Activated CD8-positive, alpha-beta memory T cell treated with anti-CD3 and anti-CD28 coated beads for 36 hours (primary cell): ENCODE measurements around the gene CYP4F8. TPM values are rescaled to one million over a fixed set of nuclear protein-coding genes. Genes with fewer than 3 reads are reported as not detected.

Experiments used
- CTCF ChIA-PET: fragments of 350-600 bp; sonication (Branson Sonifier 250); formaldehyde crosslinking; loops from one replicate; lab custom pipeline; 2021; ENCODE audit warnings: antibody characterized with exemption; lab: Charles Lee
- POLR2A ChIA-PET: fragments of 350-600 bp; sonication (Branson Sonifier 250); formaldehyde crosslinking; loops from one replicate; lab custom pipeline; 2021; ENCODE audit warnings: antibody characterized with exemption; lab: Charles Lee
- total RNA-seq, 2 experiments: library from RNA; stranded (reverse); gene quantifications; one replicate each; pipeline ENCODE4 v1.2.3, GENCODE V29; 2021

The CYP4F8 gene
- total RNA-seq, 2 experiments from 2014 or later = not detected

DNA sequence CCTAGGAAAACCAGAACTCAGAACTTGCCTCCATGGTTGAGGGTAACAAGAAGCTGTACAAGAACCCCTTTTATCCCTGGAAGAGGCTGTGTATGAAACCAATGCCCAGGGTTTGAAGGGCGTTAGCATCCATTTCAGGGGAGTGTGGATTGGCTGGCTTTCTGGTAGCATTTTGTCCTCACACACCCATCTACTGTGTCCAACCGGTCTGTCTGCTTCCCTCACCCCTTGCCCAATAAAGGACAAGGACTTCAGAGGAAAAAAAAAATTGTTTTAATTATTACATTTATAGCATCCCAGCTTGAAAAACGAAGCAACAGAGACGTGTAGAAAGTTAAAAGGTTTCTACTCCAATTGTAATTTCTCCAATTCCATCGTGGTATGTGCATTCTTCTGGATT, 2.7 kb upstream of the CYP4F8 start:
- POLR2A ChIA-PET = no interaction called here
- CTCF ChIA-PET = no interaction called here

DNA sequence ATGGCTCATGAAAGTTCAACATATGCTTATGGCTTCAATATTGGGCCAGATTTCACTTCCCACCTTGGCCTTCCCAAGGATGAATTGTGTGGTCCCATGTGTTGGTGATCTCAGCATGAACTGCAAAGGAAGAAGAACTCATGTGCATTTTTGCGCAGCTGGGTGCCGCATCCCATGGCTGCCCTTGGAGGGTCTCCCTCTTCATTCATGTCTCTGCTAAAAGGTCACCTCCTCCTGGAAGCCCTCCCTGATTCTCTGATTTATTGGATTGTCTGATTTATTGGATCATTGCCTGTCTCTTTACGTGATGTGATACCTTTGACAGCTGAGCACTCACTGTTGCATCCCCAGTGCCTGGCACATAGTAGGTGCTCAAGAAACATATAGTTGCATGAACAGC, 1.7 kb upstream of the CYP4F8 start:
- POLR2A ChIA-PET = no interaction called here
- CTCF ChIA-PET = no interaction called here

DNA sequence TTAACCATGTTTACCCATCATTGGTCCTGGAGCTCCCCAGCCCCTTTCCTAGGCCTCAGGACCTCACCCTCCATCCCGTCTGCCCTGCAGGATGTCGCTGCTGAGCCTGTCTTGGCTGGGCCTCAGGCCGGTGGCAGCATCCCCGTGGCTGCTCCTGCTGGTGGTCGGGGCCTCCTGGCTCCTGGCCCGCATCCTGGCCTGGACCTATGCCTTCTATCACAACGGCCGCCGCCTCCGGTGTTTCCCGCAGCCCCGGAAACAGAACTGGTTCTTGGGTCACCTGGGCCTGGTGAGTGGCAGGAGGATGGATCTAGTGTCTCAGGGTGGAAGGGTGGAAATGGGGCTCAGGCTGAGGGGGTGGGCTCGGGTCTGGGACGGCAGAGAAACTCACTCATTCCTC, 508 bp downstream of the CYP4F8 start:
- ChIA-PET CTCF (no interaction called here), POLR2A (no interaction called here)

GRCh38 chr19:15616183-15616582, 1.2 kb downstream of the CYP4F8 start:
- POLR2A ChIA-PET = no interaction called here

DNA sequence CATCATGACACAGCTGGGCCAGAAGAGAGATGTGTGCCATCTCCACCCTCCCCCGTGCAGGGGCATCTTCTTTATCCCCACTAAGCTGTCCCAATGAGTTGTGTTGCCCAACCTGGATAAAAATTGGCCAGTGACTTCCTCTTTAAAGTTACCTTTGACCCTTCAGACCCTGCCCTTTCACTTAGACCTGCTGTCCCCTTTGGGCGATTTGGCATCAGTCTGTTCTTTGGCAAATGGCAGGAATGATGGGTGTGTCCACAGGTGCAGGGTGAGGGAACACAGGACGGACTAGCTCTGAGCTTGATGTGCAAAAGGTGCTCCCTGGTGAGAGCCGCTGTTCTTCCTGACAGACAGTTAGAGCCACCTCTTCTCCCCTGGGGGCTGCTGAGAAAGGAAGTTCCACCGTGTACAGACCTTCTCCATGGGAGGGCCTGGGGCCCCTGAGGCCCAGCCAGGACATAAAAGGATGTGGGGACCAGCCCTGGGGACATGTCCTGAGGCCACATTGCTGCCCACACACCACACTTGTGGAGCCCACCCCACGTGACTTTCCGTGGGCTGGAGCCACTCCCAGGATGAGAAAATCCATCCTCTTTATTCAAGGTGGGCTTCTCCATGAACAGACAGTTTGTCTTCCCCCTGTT, 1.7 kb downstream of the CYP4F8 start:
- ChIA-PET CTCF (no interaction called here), POLR2A (no interaction called here)

More at GRCh38 chr19:15616183-15616582, 1.2 kb downstream of the CYP4F8 start:
- CTCF ChIA-PET = no interaction called here

GRCh38 chr19:15618321-15618720, 3.3 kb downstream of the CYP4F8 start:
- CTCF ChIA-PET = interaction anchor here (0.5 kb wide), 1 partner anchor 18 kb away, joined by 3 read pairs; no protein-coding TSS in a partner anchor

GRCh38 chr19:15621801-15622200, 6.8 kb downstream of the CYP4F8 start:
- POLR2A ChIA-PET = no interaction called here
- CTCF ChIA-PET = no interaction called here

More at GRCh38 chr19:15618321-15618720, 3.3 kb downstream of the CYP4F8 start:
- POLR2A ChIA-PET = no interaction called here

GRCh38 chr19:15622991-15623390, 8.0 kb downstream of the CYP4F8 start:
- POLR2A ChIA-PET = no interaction called here
- CTCF ChIA-PET = no interaction called here

DNA sequence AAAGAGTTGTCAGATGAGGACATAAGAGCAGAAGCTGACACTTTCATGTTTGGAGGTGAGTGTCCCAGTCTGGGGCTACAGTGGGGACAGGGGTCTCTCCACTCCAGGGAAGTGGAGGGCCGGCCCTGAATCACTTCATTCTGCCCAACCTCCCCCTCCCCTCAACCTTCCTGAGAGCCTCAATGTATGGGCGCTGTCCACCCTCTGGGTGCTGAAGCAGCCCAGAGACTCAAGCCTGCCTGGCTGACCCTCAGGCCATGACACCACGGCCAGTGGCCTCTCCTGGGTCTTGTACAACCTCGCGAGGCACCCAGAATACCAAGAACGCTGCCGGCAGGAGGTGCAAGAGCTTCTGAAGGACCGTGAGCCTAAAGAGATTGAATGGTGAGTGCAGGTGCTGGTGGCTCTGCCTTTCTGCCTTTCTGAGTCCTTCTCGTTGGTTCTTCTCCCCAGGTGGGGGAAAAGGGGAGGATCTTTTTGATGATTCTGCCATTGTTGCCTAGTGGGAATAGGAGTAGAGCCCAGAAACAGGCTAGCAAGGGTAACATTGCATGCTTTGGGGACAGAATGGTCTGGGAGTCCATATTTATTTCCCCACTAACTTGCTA, 8.8 kb downstream of the CYP4F8 start:
- ChIA-PET POLR2A (no interaction called here), CTCF (no interaction called here)

DNA sequence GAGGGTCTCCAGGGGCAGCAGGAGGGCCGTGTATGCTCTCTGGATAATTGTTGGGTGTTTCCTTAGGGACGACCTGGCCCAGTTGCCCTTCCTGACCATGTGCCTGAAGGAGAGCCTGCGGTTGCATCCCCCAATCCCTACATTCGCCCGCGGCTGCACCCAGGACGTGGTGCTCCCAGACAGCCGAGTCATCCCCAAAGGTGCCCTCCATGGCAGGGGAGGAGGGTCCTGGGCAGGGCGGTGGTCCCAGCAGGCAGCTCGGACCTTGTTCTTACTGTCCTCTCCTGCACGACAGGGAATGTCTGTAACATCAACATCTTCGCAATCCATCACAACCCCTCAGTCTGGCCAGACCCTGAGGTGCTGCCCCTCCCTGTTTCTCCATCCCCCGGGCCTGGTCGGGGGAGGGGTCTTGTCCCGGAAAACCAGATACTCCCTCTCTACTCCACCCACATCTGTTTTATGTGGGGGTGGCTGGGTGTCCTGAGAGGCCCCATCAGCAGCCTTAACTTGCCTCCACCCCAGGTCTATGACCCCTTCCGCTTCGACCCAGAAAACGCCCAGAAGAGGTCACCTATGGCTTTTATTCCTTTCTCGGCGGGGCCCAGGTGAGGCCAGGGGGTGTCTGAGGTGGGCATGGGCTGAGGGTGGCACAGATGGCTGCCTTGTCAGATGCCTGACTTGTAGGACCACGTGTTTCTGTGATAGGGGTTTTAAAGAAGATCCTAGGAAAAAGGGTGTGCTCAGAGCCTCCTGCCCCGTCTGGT, 13.4 kb downstream of the CYP4F8 start:
- ChIA-PET CTCF (no interaction called here), POLR2A (no interaction called here)

GRCh38 chr19:15629003-15629880, 14.2 kb downstream of the CYP4F8 start:
- ChIA-PET POLR2A (no interaction called here), CTCF (interaction anchor here (0.7 to 1.0 kb wide), 4 partner anchors 44 to 326 kb away, joined by 3 read pairs; no protein-coding TSS in a partner anchor)

- CTCF ChIA-PET = interaction anchor here (0.6 kb wide), 1 partner anchor 710 kb away, joined by 3 read pairs; no protein-coding TSS in a partner anchor
- POLR2A ChIA-PET = no interaction called here
Measured at GRCh38 chr19:15631817-15632216, 16.8 kb downstream of the CYP4F8 start.

GRCh38 chr19:15633082-15633835, 18.2 kb downstream of the CYP4F8 start:
- CTCF ChIA-PET = no interaction called here

DNA sequence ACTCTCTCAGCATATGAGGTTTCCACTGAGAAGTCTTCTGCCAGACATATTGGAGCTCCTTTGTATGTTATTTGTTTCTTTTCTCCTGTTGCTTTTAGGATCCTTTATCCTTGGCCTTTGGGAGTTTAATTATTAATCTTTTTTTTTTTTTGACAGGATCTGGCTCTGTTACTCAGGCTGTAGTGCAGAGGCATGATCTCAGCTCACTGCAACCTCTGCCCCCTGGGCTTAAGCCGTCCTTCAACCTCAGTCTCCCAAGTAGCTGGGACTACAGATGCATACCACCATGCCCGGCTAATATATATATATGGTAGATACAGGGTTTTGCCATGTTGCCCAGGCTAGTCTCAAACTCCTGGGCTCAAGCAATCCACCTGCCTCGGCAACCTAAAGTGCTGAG, 19.1 kb downstream of the CYP4F8 start:
- POLR2A ChIA-PET = no interaction called here
- CTCF ChIA-PET = no interaction called here

More at GRCh38 chr19:15633082-15633835, 18.2 kb downstream of the CYP4F8 start:
- POLR2A ChIA-PET = no interaction called here

- CTCF ChIA-PET = no interaction called here
- POLR2A ChIA-PET = no interaction called here
Measured at GRCh38 chr19:15635016-15635805, 20.2 kb downstream of the CYP4F8 start.

DNA sequence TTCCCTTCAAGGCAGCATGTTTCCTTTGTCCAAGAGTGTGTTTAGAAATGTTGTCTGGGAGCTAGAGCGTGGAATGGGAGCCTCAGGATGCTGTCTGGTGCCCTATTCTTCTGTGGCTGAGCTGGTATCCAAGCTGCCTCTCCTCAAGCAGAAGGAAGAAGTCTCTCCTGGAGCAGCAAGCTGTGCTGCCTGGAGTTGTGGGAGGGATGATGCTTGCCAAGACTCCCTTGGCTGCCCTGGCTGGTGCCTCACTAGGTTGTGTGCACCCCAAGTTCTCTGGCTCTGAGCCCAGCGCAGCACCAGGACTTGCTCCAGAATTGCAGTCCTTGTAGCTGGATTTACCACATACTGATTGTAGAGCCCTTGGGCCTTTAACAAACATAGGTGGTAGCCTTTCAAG, 21.0 kb downstream of the CYP4F8 start:
- CTCF ChIA-PET = no interaction called here
- POLR2A ChIA-PET = no interaction called here

DNA sequence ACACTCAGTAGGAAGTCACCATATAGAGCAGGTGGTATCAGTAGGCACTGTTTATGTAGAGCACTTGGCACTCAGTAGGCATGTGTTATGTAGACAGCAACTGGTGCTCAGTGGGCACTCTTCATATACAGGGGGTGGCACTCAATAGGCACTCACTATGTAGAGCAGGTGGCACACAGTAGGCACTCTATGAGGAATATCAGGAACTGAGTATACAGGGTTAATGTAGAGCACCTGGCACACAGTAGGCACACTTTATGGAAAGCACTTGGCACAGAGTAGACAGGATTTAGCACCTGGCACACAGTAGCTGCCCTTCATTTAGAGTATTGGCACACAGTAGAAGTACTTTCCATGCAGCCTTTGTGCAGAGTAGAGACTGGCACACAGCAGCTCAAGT, 24.6 kb downstream of the CYP4F8 start:
- POLR2A ChIA-PET = interaction anchor here (0.6 kb wide), 1 partner anchor 594 kb away, joined by 3 read pairs; no protein-coding TSS in a partner anchor
- CTCF ChIA-PET = no interaction called here
